Transverse colon (tissue), 3 donors: ENCODE data around the gene BROX.

Experiments
- POLR2A ChIP-seq: fragments of 450-650 bp; IDR thresholded peaks from one replicate; pipeline ENCODE4 v1.6.1; 2016; ENCODE audit warnings: antibody characterized with exemption, mild to moderate bottlenecking, moderate library complexity
- TF ChIP-seq, protein P1 (sequence below), 5 experiments: fragments of 200-600 bp in 3 of 5; fragments of 450-650 bp in 2 of 5; sonication (generic) in 3 of 5; IDR thresholded peaks; 1 replicate in 2 of 5; 2 replicates in 3 of 5; pipeline ENCODE4 v1.5.1; 2016 to 2017; ENCODE audit warnings: antibody characterized with exemption in 5 of 5, inconsistent platforms in 3 of 5, mild to moderate bottlenecking in 2 of 5, moderate library complexity in 1 of 5

DNA sequence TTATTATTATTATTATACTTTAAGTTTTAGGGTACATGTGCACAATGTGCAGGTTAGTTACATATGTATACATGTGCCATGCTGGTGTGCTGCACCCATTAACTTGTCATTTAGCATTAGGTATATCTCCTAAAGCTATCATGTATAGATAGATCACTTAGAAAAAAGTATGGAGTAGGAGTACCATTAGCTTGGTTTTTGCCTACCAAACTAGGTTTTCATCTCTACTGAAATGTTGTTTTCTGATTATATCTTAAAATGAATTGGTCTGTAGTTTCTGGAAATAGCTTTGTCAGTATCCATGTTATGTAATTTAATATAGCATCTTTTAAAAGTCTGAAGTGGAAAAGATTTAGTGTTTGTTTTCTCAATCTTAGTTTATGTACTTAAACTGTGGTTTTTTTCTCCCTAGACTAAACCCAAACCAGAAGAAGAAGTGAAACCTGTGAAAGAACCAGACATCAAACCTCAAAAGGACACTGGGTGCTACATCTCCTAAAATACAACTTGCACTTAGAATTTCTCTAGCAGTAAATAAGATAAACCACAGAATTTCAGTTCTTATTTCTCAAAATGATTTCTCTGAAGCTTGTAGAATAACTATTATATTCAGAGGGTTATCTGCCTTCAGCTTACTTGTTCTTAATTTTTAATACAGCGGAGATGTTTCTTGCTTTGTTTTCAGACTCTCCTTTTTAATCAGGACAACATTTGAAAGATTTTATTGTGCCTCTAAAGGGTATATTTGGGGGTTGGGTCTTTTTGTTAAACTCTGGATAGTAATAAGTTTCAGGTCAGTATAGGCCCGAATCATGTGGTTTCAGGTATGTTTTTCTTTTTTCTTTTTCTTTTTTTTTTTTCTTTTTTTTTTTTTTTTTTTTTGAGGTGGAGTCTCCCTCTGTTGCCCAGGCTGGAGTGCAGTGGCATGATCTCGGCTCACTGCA lies 20.1 kb downstream of the BROX start:
- TF ChIP-seq, protein P1, sequence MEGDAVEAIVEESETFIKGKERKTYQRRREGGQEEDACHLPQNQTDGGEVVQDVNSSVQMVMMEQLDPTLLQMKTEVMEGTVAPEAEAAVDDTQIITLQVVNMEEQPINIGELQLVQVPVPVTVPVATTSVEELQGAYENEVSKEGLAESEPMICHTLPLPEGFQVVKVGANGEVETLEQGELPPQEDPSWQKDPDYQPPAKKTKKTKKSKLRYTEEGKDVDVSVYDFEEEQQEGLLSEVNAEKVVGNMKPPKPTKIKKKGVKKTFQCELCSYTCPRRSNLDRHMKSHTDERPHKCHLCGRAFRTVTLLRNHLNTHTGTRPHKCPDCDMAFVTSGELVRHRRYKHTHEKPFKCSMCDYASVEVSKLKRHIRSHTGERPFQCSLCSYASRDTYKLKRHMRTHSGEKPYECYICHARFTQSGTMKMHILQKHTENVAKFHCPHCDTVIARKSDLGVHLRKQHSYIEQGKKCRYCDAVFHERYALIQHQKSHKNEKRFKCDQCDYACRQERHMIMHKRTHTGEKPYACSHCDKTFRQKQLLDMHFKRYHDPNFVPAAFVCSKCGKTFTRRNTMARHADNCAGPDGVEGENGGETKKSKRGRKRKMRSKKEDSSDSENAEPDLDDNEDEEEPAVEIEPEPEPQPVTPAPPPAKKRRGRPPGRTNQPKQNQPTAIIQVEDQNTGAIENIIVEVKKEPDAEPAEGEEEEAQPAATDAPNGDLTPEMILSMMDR (IDR thresholded peaks at IDR 0.05), result no peak
- no peak for TF ChIP-seq POLR2A
